CD4-positive, alpha-beta T cell treated with Interleukin-17A for 4 hours (primary cell): ENCODE results near the gene HDAC10.

Source experiments
- DNase-seq: peaks from one replicate; pipeline ENCODE4 v3.0.0-alpha.2; 2020; ENCODE audit warnings: mixed read lengths

The HDAC10 gene

GRCh38 chr22:50250555-50251476, at the start of gene HDAC10:
Gene HDAC10, minus strand, starts transcription at chr22:50251265. Its CDS starts 233 bp downstream, at chr22:50251032.
- DNase-seq, result peak; percentile 90

DNA sequence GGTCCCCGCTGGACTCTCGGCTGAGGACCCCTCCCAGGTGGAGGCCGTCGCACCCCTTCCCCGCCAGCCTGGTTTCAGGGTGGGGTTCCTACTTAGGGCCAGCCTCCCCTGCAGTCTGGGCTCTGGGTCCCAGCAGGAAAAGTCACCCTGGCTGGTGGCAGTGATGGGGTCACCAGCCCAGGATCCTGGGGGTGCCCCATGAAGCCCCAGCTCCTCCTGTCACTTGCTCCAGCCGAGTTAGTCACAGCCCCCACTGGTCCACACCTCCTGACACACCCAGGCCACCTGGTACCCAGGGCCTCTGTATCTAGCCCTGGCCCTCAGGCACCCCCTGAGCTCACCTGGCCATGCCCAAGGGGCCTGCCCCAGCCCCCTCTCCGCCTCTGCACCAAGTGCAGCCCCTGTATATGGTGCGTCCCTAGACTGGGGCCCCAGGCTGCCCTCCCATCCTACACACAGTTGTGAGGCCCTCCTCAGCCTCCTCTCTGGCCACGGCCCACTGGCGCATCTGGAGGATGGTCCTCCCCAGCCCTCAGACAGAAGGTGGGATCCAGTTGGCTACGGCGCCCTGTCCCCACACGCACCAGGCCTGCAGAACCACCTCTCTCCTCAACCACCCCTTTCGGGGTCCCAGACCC, 49.7 kb upstream of the HDAC10 start:
- DNase-seq, result no peak

DNA sequence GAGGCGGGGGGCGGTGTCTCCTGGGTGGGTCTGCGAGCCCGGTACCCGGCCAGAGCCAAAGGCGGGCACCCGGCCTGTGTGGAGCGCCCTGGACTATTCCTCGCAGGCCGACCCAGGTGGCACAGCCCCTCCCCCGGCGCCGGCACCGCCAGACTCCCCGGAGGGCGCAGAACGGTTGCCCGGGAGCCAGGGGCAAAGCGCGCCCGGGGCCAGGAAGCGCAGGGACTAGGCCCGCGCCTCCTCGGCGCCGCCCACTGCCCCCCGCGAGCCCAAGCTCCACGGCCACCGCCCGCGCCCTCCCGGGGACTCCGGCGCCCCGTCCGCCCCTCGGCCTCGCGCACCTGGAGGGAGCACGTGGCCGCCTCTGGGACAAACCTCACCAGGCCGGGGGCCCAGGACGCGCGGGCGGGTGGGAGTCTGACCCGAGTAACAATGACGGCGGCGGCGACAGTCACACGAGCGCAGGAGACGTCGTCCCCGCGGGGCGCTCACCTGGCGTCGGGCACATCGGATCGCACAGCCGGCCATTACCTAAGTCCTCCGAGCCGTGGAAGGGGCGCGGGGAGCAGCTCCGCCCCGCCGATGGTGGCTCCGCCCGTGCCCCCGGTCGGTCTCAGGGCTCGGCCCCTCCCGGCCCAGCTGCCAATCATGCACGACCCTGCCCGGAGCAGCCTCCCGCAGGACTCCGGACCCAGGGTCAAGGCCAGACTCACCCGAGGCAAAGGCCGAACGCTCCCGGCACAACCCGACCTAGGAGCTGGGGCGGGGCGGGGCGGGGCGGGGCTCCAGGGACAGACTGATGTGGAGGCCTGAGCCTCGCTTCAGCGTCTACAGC, 48.9 kb upstream of the HDAC10 start:
- DNase-seq, result no peak

DNA sequence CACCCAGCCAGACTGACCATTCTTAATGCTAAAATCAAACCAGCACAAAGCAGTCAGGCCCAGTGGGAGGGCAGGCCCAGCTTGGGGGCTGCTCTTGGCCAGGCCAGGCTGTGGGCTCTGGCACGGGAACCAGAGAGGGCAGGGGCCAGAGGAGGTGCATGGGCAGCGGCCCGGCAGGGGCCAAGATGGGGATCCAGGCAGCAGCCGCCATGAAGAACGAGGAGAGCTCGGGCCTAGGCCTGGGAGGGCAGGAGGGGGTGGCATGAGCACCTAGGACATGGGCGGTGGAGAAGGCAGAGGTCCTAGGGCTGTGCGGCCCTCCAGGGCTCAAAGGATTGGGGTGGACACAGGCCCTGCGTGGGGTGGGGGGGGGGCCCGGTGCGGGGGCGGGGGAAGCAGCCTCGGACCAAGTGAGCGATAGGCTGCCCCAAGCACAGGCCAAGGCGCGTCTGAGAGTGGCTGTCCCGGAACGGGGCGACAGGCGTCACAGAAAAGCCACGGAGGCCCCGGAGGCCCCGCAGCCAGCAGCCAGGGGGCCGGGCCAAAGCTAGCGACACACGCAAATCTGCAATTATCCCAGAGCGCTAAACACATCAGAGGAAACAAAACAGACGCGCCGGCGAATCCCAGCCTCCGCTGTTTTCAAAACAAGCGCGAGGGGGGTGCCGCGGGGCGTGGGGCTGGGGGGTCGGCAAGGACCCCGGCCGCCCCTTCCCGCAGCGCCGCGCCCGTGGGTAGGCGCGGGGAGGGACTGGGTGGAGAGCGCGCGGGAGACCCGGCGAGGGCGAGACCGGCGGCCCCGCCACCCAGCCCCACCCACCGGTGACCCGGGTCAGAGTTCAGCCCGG, 48.1 kb upstream of the HDAC10 start:
- no peak for DNase-seq

GRCh38 chr22:50298266-50298637, 47.2 kb upstream of the HDAC10 start:
- no peak for DNase-seq

DNA sequence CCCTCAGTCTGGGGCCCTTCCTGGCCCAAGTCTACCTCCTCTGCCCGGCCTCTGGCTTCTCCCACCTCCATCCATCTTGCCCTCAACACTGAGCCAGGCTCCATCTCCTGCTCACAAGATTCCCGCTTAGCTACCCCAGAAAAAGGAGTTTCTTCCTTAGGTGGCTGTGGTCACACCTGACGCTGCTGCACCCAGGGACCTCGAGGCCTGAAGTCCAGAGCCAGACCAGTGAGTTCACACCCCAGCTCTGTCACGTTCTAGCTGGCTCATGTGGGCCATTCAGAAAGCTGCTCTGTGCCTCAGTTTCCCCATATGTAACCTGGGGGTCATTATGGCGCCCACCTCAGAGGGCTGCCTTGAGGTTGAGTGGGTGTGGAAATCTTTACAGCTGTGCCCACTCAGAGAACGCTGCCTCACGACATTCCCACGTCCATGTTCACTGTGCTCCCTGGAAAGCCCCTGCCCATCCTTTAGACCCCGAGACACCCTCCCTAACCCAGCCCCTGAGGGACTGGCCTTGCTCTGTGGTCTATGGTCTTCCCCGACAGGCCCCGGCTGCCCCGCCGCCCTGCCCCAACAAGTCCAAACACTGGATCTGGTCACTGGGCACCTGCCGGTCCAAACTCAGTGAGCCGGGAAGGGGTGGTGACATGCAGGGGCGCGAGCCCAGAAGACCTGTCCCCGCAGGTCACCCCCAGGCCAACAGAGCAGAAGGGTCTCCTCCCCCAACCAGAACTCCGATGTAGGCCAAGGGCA, 46.6 kb upstream of the HDAC10 start:
- DNase-seq, result no peak

- DNase-seq, result no peak
These were observed 45.8 kb upstream of the HDAC10 start for GRCh38 chr22:50296658-50297490.

DNA sequence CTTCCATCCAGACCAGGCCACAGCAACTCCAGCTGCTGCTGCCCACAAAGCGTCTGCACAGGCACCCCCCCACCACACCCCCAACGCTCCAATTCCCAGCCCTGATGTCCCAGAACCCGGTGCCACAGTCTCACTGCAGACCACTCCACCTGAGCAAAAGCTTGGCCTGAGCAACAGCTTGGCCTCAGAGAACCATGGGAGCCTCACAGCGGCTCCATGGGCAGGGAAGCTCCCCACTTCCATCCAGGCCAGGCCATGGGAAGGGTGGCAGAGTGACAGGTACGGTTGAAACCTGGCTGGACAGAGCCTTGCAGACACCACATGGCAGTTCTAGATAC, 43.2 kb upstream of the HDAC10 start:
- DNase-seq, result no peak

GRCh38 chr22:50293441-50294318, 42.6 kb upstream of the HDAC10 start:
- DNase-seq, result no peak

GRCh38 chr22:50292643-50293440, 41.8 kb upstream of the HDAC10 start:
- DNase-seq, result no peak

DNA sequence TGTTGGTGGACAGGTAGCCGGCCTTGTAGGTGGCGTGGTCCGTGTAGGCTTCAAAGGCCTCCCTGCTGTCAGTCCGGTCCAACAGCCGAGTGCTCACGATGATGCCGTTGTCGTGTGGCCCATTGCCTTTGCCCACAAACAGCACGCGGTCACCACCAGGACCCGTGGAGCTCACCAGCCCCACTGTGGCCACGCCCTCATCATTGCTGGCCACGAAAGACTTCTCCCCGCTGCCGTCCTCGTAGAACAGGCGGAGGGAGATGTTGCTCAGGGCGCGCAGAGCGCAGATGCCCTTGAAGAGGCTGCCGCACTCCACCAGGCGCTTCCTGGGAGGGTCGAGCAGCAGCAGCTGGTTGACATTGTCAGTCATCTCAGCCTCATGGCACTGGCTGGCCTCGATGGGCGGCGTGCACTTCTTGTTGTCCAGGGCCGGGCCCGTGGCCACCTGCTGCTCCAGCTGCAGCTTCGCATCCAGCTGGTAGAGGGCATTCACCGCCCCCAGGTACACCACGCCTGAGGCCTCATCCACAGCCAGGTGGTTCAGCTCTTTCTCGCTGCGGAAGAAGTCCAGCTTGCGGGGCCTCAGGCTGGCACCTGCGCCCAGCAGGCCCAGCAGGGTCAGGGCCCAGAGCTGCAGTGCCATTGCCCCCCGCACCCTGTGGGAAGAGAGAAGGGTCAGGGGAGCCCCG, 39.0 kb upstream of the HDAC10 start:
- DNase-seq, result no peak

GRCh38 chr22:50289151-50289941, 38.3 kb upstream of the HDAC10 start:
- DNase-seq, result no peak

DNA sequence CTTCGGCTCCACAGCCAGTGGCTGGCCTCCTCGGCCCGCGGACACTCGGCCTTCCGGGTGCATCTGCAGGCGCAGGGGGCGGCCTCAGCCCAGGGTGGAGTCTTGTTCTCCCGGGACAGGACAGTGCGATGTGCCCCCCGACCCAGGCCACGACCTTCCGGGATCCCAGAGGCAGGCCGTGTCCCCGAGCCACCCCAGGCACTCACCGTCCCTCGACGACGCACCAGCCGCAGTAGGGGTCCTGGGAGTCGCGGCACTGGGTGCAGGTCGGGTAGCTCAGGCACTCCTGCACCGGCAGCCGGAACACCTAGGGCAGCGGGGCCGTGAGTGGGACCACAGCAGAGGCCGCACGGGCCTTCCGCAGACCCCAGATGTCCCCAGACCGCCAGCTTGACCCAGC, 36.7 kb upstream of the HDAC10 start:
- DNase-seq, result no peak

- DNase-seq, result no peak
These were observed 35.7 kb upstream of the HDAC10 start for GRCh38 chr22:50286701-50287318.

DNA sequence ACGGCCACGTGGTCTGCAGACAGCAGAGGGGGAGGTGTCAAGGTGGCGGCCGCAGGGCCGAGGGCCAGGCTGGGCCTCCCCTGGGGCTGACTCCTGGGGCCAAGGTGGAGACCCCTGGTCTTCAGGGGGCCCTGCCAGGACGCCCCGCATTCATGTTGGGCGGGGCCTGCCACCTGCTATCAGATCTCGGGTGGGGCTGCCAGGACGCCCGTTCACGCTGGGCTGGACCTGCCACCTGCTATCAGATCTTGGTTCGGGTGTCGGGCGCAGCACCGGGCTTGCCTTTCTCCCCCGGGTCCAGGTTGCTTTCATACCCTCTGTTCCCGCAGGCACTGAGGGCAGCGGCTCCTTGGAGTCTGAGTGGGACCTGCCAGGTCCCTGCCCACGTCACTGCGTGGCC, 35.2 kb upstream of the HDAC10 start:
- no peak for DNase-seq

GRCh38 chr22:50285568-50286229, 34.6 kb upstream of the HDAC10 start:
- DNase-seq, result no peak
